ENCODE measurements around the gene KRTAP4-4.
"Not testable (repeated sequence)": the region's sequence is repeated elsewhere in the genome, so short reads cannot be mapped to it uniquely, and the experiment has no call there.

The KRTAP4-4 gene

GRCh38 chr17:41148971-41149651 is 11.4 kb downstream of the KRTAP4-4 start:
- not testable (repeated sequence) for DNase-seq (ENCODE audit: low read depth)

GRCh38 chr17:41147531-41148204 is 12.9 kb downstream of the KRTAP4-4 start:
- no peak for DNase-seq (ENCODE audit: low read depth)

GRCh38 chr17:41145261-41145660 is 15.3 kb downstream of the KRTAP4-4 start:
- no peak for DNase-seq (ENCODE audit: low read depth)

GRCh38 chr17:41144846-41145245 is 15.7 kb downstream of the KRTAP4-4 start:
- DNase-seq (ENCODE audit: low read depth): no peak

DNA sequence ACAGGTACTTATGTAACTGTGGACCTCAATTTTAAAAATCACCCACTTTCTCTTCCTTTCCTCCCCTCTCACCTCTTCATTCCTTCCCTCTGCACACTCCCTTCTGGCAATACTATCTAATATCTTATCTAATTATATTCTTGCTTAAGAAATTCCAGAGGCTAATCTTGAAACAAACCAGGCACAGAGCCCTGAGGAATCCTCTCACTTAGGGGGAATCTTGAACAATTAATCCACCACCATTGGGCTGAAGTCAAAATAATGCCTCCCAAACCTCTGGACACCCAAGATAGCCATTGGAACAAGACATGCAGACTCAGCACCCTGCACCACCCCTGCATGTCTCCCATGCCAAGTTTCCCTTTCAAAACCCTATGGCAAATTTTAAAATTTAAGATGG is 19.2 kb downstream of the KRTAP4-4 start:
- DNase-seq (ENCODE audit: low read depth): no peak

- no peak for DNase-seq (ENCODE audit: low read depth)
These were observed 20.0 kb downstream of the KRTAP4-4 start, which contains the start of gene KRTAP4-6 for GRCh38 chr17:41140360-41141131. TSS of gene KRTAP4-6 (minus strand) at chr17:41140544. CDS start at chr17:41140487, 57 bp downstream.

GRCh38 chr17:41139865-41140264 is 20.7 kb downstream of the KRTAP4-4 start:
- DNase-seq (ENCODE audit: low read depth): not testable (repeated sequence)

GRCh38 chr17:41133880-41134735 is 26.4 kb downstream of the KRTAP4-4 start:
- DNase-seq (ENCODE audit: low read depth): no peak

- DNase-seq (ENCODE audit: low read depth): no peak
These were observed 28.6 kb downstream of the KRTAP4-4 start for GRCh38 chr17:41131979-41132378.

GRCh38 chr17:41127371-41127770 is 33.2 kb downstream of the KRTAP4-4 start:
- DNase-seq (ENCODE audit: low read depth): no peak

- no peak for DNase-seq (ENCODE audit: low read depth)
These were observed 34.1 kb downstream of the KRTAP4-4 start for GRCh38 chr17:41126412-41126811.

DNA sequence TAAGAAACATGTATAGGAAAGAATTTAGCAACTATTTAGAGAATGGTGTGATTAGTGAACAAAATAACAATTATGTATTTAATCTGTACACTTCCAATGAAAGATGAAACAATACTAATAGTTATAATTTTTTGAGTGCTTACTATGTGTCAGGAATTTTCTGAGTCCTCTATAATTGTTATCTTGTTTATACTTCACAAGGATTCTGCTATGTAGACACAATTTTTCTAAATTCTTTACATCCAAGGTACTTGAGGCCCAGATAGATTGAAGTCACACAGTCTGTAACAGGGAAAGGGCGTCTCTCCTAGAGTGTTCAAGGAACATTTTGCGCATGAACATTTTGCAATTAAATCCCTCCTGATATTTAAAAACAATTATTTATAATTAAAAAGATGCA is 35.5 kb downstream of the KRTAP4-4 start:
- no peak for DNase-seq (ENCODE audit: low read depth)

DNA sequence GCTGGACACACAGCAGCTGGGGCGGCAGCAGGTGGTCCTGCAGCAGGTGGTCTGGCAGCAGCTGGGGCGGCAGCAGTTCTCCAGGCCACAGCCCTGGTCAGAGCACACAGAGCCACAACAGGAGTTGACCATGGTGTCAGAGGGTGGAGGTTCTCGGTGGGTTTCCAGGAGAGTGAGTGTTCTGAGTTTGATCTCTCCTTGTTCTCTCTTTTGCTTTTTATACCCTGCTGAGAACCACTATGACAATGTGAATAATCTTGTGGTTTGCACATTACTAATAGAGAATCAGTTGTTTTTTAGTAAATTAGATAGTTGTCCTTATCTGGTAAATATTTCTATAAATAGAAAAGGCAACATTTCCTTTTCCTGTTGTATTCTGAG is 36.6 kb downstream of the KRTAP4-4 start, which contains the start of gene KRTAP4-12:
Gene KRTAP4-12 (minus strand): TSS at position 192 of the 381 bp plus-strand sequence. CDS start 60 bp downstream, at position 132.
- DNase-seq (ENCODE audit: low read depth): not testable (repeated sequence)

DNA sequence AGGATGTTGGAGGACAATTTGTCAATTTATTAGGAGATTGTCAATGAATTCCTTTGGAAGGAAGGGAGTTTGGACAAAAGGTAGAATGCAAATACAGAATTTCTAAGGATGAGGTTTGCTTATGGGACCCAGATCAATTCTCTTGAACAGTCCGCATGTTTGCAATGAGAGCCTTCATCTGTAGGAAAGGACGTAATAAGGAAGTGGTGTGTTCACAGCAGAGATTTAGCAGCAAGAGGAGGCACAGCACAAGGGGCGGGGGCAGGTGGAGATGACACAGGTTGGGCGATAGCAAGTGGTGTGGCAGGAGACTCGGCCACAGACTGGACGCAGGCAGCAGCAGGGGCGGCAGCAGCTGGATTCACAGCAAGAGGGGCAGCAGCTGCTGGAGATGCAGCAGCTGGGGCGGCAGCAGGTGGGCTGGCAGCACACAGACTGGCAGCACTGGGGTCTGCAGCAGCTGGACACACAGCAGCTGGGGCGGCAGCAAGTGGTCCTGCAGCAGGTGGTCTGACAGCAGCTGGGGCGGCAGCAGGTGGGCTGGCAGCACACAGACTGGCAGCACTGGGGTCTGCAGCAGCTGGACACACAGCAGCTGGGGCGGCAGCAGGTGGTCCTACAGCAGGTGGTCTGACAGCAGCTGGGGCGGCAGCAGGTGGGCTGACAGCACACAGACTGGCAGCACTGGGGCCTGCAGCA is 37.1 kb downstream of the KRTAP4-4 start:
- DNase-seq (ENCODE audit: low read depth): not testable (repeated sequence)

DNA sequence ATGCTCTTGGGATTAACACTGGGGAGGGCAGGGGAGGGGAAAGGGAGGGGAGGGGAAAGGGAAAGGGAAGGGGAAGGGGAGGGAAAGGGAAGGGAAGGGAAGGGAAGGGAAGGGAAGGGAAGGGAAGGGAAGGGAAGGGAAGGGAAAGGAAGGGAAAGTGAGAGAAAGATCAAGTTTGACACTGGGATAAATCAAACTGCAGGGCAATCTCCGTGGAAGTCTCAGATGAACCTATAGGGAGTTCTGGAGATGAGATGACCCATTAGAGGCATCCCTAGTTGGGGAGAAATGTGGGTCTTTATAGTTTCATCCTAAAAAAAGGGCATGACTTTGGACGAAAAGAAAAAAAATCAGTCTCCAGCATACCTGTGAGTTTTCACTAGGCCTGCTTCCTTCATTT is 38.8 kb downstream of the KRTAP4-4 start:
- DNase-seq (ENCODE audit: low read depth): no peak

DNA sequence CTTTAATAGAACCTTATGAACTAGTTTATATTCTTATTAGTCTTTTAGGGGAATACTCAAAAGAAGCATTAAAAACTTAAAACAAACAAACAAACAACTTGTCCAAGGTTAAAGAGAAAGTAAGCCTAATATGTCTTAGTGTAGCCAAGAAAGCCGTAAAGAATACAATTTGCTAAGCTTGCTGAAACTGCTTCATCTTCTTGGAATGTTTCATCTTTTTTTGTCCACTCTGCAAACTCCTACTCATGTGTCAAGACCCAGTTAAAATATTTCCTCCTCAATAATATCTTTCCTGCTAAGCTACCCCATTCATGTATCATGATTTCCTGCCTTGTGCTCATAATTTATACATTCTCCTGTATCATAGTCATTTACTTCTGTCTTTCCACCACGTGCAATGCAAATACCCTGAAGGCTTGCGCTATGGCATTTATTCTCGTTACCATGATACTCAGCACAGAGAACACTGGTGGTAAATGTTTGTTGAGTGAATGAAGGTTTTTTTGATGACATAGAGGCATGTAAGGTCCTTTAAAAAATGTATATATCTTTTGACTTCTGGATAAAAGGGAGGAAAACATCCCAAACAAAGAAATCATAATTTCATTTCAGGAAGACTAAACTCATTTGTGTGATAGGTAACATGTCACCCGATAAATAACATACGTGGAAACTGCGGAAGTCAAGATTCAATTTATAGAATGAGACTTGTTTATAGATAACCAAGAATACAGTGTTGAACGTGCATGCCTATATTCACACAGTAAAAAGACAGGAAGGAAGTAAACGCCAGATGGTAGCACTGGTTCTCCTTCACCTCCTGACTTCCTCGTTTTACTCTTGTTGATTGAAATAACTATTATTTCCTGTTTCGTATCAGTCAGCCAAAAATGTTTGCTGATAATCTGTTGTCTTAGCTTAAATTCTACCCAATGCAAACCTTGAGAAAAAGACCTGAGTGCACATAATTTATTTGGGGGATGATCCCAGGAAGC is 40.6 kb downstream of the KRTAP4-4 start:
- DNase-seq (ENCODE audit: low read depth): not testable (repeated sequence)

DNA sequence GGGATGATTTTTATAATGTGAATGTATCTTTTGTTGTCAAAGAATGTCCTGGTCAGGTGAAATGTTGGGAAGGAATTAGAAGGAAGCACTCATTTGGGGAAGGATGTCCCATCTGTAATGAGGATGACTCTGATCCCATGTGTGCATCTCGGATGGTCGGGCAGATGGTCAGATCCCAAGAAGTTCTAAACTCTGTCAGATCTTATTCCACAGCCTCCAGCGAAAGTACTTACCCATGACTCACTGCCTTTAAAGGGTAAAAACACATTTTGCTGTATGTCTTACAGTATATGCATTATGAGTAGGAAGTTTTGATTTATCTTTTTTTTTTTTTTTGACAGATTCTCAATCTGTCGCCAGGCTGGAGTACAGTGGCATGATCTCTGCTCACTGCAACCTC is 41.8 kb downstream of the KRTAP4-4 start:
- DNase-seq (ENCODE audit: low read depth): no peak

GRCh38 chr17:41117846-41118386 is 42.6 kb downstream of the KRTAP4-4 start, which contains the start of gene KRTAP4-11:
TSS of gene KRTAP4-11 (minus strand) at chr17:41118373. CDS start at chr17:41118315, 58 bp downstream.
- not testable (repeated sequence) for DNase-seq (ENCODE audit: low read depth)

- no peak for DNase-seq (ENCODE audit: low read depth)
These were observed 44.3 kb downstream of the KRTAP4-4 start for GRCh38 chr17:41116297-41116696.

All from stimulated activated CD8-positive, alpha-beta memory T cell treated with anti-CD3 and anti-CD28 coated beads, Interleukin-15, amount 100 ng/mL, for 24 hours (primary cell).